HEK293 (cell line): ENCODE data around the gene NFIL3.

Source experiments
- CTCF ChIA-PET: fragments of 350-600 bp; formaldehyde crosslinking; extraction: SDS; loops from one replicate; lab custom pipeline; 2021; ENCODE audit warnings: antibody characterized with exemption; lab: Yijun Ruan, JAX
- POLR2A ChIA-PET: fragments of 300-600 bp; formaldehyde crosslinking; extraction: SDS; loops from one replicate; lab custom pipeline; 2020; ENCODE audit warnings: antibody characterized with exemption, inconsistent platforms; lab: Yijun Ruan, JAX
- H3K27ac ChIP-seq: fragments of 200-500 bp; sonication (Bioruptor generic); 2 replicates; pipeline ENCODE4 v1.5.1; 2014; ENCODE audit warnings: low read depth, low read length, control low read depth, inconsistent platforms; ENCODE audit errors: extremely low read depth
- H3K36me3 ChIP-seq, 2 experiments: fragments of 200-500 bp in 1 of 2; sonication (Bioruptor generic) in 1 of 2; 1 replicate in 1 of 2; 2 replicates in 1 of 2; pipeline ENCODE4 v1.5.1; 2014 to 2017; ENCODE audit warnings: inconsistent platforms in 2 of 2, low read length in 2 of 2; ENCODE audit not compliant: control insufficient read depth in 2 of 2, insufficient read depth in 1 of 2
- H3K4me1 ChIP-seq: fragments of 200-500 bp; sonication (Bioruptor generic); 2 replicates; pipeline ENCODE4 v1.5.1; 2014; ENCODE audit warnings: mild to moderate bottlenecking, low read length, inconsistent platforms; ENCODE audit not compliant: control insufficient read depth, insufficient read depth
- H3K4me3 ChIP-seq: 2 replicates; pipeline ENCODE4 v1.5.1; 2011; ENCODE audit warnings: low read depth, mild to moderate bottlenecking, control low read depth, low read length, moderate library complexity
- H3K9me3 ChIP-seq: fragments of 200-500 bp; sonication (Bioruptor generic); 2 replicates; pipeline ENCODE4 v1.5.1; 2014; ENCODE audit warnings: low read depth, low read length, inconsistent platforms; ENCODE audit not compliant: control insufficient read depth, insufficient read depth
- BCL11A ChIP-seq: fragments of 450-650 bp; formaldehyde crosslinking; IDR thresholded peaks from 2 replicates; pipeline ENCODE4 v1.5.1; 2016; ENCODE audit warnings: low read depth, missing biosample characterization, missing genetic modification characterization
- PRDM1 ChIP-seq: fragments of 450-650 bp; formaldehyde crosslinking; IDR thresholded peaks from 2 replicates; pipeline ENCODE4; 2016; ENCODE audit warnings: missing biosample characterization, missing genetic modification characterization
- SETDB1 ChIP-seq: IDR thresholded peaks from one replicate; pipeline ENCODE4 v1.6.1; 2017; ENCODE audit warnings: mild to moderate bottlenecking, low read length, moderate library complexity, mixed read lengths; ENCODE audit not compliant: insufficient read length
- ZNF10 ChIP-seq: fragments of 450-650 bp; formaldehyde crosslinking; IDR thresholded peaks from 2 replicates; pipeline ENCODE4 v1.5.1; 2017; ENCODE audit warnings: missing biosample characterization, missing genetic modification characterization
- ZNF157 ChIP-seq: fragments of 450-650 bp; formaldehyde crosslinking; IDR thresholded peaks from 2 replicates; pipeline ENCODE4 v1.5.1; 2016; ENCODE audit warnings: missing biosample characterization, missing genetic modification characterization
- ZNF2 ChIP-seq: fragments of 450-650 bp; formaldehyde crosslinking; IDR thresholded peaks from 2 replicates; pipeline ENCODE4 v1.5.1; 2016; ENCODE audit warnings: missing biosample characterization, missing genetic modification characterization
- ZNF223 ChIP-seq: fragments of 450-650 bp; formaldehyde crosslinking; IDR thresholded peaks from 2 replicates; pipeline ENCODE4 v1.5.1; 2016; ENCODE audit warnings: missing biosample characterization, missing genetic modification characterization
- ZNF266 ChIP-seq: fragments of 450-650 bp; formaldehyde crosslinking; IDR thresholded peaks from 2 replicates; pipeline ENCODE4 v1.5.1; 2016; ENCODE audit warnings: missing biosample characterization, missing genetic modification characterization, low read depth
- ZNF302 ChIP-seq: fragments of 450-650 bp; formaldehyde crosslinking; IDR thresholded peaks from 2 replicates; pipeline ENCODE4 v1.5.1; 2016; ENCODE audit warnings: missing biosample characterization, missing genetic modification characterization, low read depth
- ZNF311 ChIP-seq: fragments of 450-650 bp; formaldehyde crosslinking; IDR thresholded peaks from 2 replicates; pipeline ENCODE4 v1.5.1; 2017; ENCODE audit warnings: missing biosample characterization, missing genetic modification characterization, borderline replicate concordance
- ZNF394 ChIP-seq: fragments of 450-650 bp; formaldehyde crosslinking; IDR thresholded peaks from 2 replicates; pipeline ENCODE4 v1.5.1; 2016; ENCODE audit warnings: missing biosample characterization, missing genetic modification characterization, mild to moderate bottlenecking, moderate library complexity, borderline replicate concordance
- ZNF416 ChIP-seq: fragments of 450-650 bp; formaldehyde crosslinking; IDR thresholded peaks from 2 replicates; pipeline ENCODE4 v1.5.1; 2016; ENCODE audit warnings: missing biosample characterization, missing genetic modification characterization
- ZNF433 ChIP-seq: fragments of 450-650 bp; formaldehyde crosslinking; IDR thresholded peaks from 2 replicates; pipeline ENCODE4 v1.5.1; 2016; ENCODE audit warnings: missing biosample characterization, missing genetic modification characterization, low read depth
- ZNF677 ChIP-seq: fragments of 450-650 bp; IDR thresholded peaks from 2 replicates; pipeline ENCODE4 v1.5.0; 2018; ENCODE audit warnings: missing biosample characterization, mild to moderate bottlenecking, missing genetic modification characterization, moderate library complexity
- TF ChIP-seq, protein P1 (sequence below): fragments of 450-650 bp; formaldehyde crosslinking; IDR thresholded peaks from 2 replicates; pipeline ENCODE4 v1.5.1; 2016; ENCODE audit warnings: missing biosample characterization, missing genetic modification characterization
- TF ChIP-seq, protein P2 (sequence below): fragments of 450-650 bp; formaldehyde crosslinking; IDR thresholded peaks from 2 replicates; pipeline ENCODE4 v1.5.1; 2016; ENCODE audit warnings: missing biosample characterization, missing genetic modification characterization
- TF ChIP-seq, protein P3 (sequence below): fragments of 450-650 bp; formaldehyde crosslinking; conservative IDR thresholded peaks from 2 replicates; pipeline ENCODE4 v1.5.1; 2016; ENCODE audit warnings: low read depth, missing biosample characterization, missing genetic modification characterization

NFIL3 gene

DNA sequence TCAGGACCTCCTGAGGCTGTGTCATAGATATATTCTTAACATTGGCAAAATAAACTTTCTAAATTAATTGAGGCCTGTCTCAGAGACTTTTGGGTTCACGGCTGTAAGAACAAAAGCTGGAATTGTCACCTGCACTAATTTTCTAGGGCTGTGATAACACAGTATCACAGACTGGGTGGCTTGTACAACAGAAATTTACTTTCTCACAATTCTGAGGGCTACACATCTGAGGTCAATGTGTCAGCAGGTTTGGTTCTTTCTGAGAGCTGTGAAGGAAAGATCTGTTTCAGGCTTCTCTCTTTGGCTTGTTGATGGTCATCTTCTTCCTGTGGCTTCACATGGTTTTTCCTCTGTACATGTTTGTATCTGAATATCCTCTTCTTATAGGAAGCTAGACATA, 29.2 kb upstream of the NFIL3 start:
- CTCF ChIA-PET, result interaction anchor here (0.6 kb wide), 1 partner anchor 1904 kb away, joined by 3 read pairs; no protein-coding TSS in a partner anchor

DNA sequence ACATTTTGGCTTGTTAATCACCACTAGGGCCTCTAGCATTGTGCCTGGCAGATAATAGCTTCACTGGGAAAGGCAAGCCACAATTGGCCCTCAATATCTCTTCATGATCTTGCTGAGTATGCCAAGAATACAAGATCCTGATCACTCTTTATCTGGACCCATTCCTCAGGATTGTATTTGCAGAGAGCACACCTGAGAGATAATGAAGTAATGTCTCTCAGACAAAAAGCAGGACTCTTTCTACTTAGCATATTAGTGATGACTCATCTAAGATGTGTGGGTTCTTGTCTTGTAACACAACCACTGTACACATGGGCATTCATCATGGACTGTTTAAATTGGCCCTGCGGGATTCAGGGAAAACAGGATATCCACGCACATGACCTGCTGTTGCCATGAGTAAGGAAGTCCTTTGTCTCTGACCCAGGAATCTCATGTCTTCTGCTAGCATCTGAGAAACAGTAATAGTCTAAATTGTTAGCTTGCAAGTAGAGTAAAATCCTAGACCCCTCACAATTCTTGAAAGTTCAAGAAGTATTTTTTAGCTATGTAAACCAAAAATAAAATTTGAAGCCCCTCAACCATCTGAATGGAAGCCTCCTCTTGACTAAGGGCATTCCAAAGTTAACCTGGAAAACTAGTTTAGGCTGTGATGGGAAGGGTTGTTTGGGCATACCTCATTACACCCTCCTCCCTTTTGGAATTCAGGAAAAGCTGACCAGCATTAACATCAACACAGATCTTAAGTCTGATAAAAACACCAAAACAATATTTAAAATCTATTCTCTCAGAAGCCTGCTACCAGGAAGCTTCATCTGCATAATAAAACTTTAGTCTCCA, 28.0 kb upstream of the NFIL3 start:
- Histone ChIP-seq H3K36me3 (no peaks in the 10 kb centered on the region), H3K4me3 (no peak overlapping the region), H3K4me1 (no peaks in the 10 kb centered on the region), H3K27ac (no peak overlapping the region), H3K9me3 (no peaks in the 10 kb centered on the region)
- CTCF ChIA-PET, result interaction anchor here (0.7 to 1.2 kb wide), 3 partner anchors 7 to 447 kb away, joined by 3 to 4 read pairs (median 3); no protein-coding TSS in a partner anchor
- no peak for TF ChIP-seq ZNF223 (tag by site-specific recombination)
- TF ChIP-seq SETDB1, result peak; percentile 56
- TF ChIP-seq, all 188 proteins: peak for 1
- POLR2A ChIA-PET, result no interaction called here

More for the DNA sequence above, 29.2 kb upstream of the NFIL3 start:
- no peak overlapping the region for H3K27ac ChIP-seq
- POLR2A ChIA-PET, result no interaction called here
- no peaks in the 10 kb centered on the region for H3K36me3 ChIP-seq
- no peaks in the 10 kb centered on the region for H3K9me3 ChIP-seq
- TF ChIP-seq ZNF677 (tag by site-specific recombination) (no peak), ZNF311 (tag by site-specific recombination) (no peak), ZNF2 (tag by site-specific recombination) (no peak), ZNF223 (tag by site-specific recombination) (no peak), BCL11A (tag by site-specific recombination) (no peak), ZNF433 (no peak), ZNF157 (tag by site-specific recombination) (no peak), ZNF266 (tag by site-specific recombination) (no peak), ZNF10 (tag by site-specific recombination) (no peak), ZNF394 (tag by site-specific recombination) (no peak), ZNF416 (tag by site-specific recombination) (no peak), ZNF302 (no peak), PRDM1 (no peak)
- TF ChIP-seq, protein P1, sequence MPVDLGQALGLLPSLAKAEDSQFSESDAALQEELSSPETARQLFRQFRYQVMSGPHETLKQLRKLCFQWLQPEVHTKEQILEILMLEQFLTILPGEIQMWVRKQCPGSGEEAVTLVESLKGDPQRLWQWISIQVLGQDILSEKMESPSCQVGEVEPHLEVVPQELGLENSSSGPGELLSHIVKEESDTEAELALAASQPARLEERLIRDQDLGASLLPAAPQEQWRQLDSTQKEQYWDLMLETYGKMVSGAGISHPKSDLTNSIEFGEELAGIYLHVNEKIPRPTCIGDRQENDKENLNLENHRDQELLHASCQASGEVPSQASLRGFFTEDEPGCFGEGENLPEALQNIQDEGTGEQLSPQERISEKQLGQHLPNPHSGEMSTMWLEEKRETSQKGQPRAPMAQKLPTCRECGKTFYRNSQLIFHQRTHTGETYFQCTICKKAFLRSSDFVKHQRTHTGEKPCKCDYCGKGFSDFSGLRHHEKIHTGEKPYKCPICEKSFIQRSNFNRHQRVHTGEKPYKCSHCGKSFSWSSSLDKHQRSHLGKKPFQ (tag by site-specific recombination), result no peak
- TF ChIP-seq, protein P2, sequence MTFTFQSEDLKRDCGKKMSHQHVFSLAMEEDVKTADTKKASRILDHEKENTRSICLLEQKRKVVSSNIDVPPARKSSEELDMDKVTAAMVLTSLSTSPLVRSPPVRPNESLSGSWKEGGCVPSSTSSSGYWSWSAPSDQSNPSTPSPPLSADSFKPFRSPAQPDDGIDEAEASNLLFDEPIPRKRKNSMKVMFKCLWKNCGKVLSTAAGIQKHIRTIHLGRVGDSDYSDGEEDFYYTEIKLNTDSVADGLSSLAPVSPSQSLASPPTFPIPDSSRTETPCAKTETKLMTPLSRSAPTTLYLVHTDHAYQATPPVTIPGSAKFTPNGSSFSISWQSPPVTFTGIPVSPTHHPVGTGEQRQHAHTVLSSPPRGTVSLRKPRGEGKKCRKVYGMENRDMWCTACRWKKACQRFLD (tag by site-specific recombination), result no peak
- TF ChIP-seq, protein P3, sequence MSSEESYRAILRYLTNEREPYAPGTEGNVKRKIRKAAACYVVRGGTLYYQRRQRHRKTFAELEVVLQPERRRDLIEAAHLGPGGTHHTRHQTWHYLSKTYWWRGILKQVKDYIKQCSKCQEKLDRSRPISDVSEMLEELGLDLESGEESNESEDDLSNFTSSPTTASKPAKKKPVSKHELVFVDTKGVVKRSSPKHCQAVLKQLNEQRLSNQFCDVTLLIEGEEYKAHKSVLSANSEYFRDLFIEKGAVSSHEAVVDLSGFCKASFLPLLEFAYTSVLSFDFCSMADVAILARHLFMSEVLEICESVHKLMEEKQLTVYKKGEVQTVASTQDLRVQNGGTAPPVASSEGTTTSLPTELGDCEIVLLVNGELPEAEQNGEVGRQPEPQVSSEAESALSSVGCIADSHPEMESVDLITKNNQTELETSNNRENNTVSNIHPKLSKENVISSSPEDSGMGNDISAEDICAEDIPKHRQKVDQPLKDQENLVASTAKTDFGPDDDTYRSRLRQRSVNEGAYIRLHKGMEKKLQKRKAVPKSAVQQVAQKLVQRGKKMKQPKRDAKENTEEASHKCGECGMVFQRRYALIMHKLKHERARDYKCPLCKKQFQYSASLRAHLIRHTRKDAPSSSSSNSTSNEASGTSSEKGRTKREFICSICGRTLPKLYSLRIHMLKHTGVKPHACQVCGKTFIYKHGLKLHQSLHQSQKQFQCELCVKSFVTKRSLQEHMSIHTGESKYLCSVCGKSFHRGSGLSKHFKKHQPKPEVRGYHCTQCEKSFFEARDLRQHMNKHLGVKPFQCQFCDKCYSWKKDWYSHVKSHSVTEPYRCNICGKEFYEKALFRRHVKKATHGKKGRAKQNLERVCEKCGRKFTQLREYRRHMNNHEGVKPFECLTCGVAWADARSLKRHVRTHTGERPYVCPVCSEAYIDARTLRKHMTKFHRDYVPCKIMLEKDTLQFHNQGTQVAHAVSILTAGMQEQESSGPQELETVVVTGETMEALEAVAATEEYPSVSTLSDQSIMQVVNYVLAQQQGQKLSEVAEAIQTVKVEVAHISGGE (tag by site-specific recombination), result no peak
- H3K4me1 ChIP-seq, result no peaks in the 10 kb centered on the region
- no peak overlapping the region for H3K4me3 ChIP-seq
